HG02885 (cell line): ENCODE results near the gene EMC7.
"Not testable (repeated sequence)": the region's sequence is repeated elsewhere in the genome, so short reads cannot be mapped to it uniquely, and the experiment has no call there.

ENCODE experiments used
- ATAC-seq: cut with Tn5 transposase; IDR thresholded peaks from one replicate; pipeline ENCODE4 v1.9.1; 2021; ENCODE audit warnings: mild to moderate bottlenecking; ENCODE audit not compliant: unreplicated experiment, poor library complexity

The EMC7 gene

DNA sequence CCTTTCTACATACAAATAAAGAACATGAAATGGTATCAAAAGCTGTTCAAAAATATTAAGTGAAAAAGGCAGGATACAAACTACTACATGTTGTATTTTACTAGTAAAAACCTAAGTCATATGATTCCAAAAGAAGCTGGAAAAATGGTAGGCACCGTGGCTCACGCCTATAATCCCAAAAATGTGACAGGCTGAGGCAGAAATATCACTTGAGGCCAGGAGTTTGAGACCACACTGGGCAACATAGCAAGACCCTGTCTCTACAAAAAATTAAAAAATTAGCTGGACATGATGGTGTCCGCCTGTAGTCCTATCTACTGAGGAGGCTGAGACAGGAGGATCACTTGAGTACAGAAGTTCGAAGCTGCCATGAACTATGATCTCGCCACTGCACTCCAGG is 1.7 kb downstream of the EMC7 start:
- no peak for ATAC-seq

DNA sequence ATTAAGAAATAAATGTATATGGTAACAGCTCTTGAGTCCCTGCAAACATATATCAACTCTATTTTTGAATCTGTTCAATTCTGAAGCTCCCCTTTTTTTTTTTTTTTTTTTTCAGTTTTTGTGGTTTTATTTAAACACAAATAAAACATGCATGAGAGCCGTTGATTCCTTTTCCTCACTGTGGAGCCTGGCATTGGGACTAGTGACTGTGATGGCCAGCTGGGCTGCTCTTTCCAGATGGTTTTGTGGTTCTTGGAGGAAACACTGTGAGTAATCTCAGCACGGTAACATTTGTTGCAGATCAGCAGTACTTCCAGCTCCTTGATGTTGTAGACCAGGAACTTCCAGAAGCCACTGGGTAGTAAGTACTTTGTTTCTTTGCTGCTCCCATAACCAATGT is 15.9 kb downstream of the EMC7 start:
- ATAC-seq = no peak

DNA sequence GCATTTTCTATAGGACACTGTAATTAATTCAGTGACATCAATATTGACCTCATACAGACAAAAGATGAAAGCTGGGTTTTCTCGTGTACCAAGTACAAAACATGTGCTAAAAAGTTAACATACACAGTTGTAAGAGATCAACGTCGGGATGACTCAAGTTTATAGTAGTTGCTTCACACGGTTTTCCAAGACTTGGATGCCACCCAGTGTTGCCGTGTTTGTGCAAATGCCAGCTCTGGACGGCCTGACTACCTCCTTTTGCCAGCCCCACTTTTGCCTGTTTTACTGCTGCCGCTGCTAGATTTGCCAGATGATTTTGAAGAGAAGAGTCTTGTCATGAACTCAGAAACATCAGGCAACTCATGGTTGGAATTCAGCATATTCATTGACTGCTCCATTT is 17.6 kb downstream of the EMC7 start:
- ATAC-seq = no peak

- ATAC-seq = no peak
These were observed 21.8 kb downstream of the EMC7 start for GRCh38 chr15:34079904-34080303.

DNA sequence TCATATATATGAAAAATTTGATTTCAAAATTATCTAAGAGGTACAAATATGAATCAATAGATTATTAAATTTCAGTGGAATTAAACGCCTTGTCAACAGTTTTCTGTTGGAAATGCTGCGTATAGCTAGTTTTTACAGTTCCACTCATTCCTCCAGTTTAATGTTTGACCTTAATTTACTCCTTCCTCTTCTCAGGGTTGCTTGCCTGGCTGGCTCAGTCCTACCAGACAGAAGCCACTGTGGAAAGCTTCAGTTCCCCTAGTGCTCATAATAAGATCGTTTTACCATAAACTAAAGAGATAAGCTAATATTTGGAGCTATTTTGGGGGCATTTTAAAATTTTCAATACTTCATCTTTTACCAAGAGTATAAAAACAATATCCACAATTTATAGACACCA is 22.8 kb downstream of the EMC7 start:
- ATAC-seq = no peak

GRCh38 chr15:34076785-34077184 is 24.9 kb downstream of the EMC7 start:
- no peak for ATAC-seq

- ATAC-seq = no peak
These were observed 31.7 kb downstream of the EMC7 start for GRCh38 chr15:34070003-34070402.

GRCh38 chr15:34065941-34066340 is 35.7 kb downstream of the EMC7 start:
- ATAC-seq = no peak

- ATAC-seq = no peak
These were observed 36.4 kb downstream of the EMC7 start for GRCh38 chr15:34065261-34065660.

- ATAC-seq = no peak
These were observed 37.2 kb downstream of the EMC7 start for GRCh38 chr15:34064438-34064837.

- no peak for ATAC-seq
These were observed 41.7 kb downstream of the EMC7 start for GRCh38 chr15:34059946-34060345.

- ATAC-seq = no peak
These were observed 42.2 kb downstream of the EMC7 start for GRCh38 chr15:34059476-34059875.

DNA sequence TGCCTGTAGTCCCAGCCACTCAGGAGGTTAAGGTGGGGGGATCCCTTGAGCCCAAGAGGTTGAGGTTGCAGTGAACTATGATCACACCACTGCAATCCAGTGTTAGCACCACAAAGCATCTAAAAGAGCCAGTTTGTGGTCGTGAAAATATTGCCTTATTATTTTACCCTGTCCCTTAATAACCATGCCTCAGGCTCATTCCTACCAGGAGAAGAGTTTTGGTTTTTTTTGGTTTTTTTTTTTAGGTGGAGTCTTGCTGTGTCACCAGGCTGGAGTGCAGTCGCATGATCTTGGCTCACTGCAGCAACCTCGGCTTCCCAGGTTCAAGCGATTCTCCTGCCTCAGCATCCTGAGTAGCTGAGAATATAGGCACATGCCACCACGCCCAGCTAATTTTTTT is 44.8 kb downstream of the EMC7 start:
- ATAC-seq = no peak

DNA sequence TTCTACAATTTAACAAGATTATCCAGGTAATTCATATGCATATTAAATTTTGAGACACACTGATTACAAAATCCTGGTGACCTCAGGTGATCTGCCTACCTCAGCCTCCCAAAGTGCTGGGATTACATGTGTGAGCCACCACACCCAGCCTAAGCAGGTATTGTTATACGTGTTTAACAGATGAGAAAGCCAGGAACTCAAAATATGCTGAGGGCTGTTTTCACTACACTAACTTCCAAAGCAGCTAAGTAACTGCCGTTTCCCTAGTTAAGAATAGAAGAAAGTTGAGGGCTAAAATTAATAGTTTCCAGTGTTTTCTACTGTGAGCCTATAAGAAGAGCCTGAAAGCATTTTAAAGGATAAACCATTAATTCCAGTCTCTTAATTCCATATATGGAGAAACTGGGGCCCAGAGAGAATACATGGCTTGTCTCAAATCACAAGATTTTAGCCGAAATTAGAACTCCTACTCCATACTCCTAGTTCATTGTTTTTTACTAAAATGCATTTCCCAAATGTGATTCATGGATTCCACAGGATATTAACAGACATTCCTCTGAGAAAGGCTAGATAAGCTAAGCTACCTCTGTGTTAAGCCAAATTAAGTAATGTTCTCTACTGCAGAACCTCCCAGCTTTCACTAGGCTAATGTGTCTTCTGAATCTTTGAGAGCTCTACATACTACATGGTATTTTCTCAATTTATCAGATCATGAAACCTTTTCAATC is 45.6 kb downstream of the EMC7 start:
- no peak for ATAC-seq

GRCh38 chr15:34054081-34054707 is 47.5 kb downstream of the EMC7 start:
- no peak for ATAC-seq

DNA sequence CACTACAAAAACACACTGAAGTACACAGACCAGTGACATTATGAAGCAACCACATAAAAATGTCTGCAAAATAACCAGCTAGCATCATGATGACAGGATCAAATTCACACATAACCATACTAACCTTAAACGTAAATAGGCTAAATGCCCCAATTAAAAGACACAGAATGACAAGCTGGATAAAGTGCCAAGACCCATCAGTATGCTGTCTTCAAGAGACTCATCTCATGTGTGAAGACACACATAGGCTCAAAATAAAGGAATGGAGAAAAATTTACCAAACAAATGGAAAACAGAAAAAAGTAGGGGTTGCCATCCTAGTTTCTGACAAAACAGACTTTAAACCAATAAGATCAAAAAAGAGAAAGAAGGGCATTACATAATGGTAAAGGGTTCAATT is 51.3 kb downstream of the EMC7 start:
- not testable (repeated sequence) for ATAC-seq

DNA sequence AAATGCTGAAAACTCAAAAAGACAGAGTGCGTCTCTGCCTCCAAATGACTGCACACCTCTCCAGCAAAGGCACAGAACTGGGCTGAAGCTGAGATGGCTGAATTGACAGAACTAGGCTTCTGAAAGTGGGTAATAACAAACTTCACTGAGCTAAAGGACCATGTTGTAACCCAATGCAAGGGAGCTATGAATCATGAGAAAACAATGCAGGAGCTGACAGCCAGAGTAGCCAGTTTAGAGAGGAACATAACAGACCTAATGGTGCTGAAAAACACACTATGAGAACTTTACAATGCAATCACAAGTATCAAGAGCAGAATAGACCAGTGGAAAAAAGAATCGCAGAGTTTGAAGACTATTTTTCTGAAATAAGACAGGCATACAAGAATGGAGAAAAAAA is 52.5 kb downstream of the EMC7 start:
- ATAC-seq = no peak

- no peak for ATAC-seq
These were observed 53.5 kb downstream of the EMC7 start for GRCh38 chr15:34047893-34048775.

DNA sequence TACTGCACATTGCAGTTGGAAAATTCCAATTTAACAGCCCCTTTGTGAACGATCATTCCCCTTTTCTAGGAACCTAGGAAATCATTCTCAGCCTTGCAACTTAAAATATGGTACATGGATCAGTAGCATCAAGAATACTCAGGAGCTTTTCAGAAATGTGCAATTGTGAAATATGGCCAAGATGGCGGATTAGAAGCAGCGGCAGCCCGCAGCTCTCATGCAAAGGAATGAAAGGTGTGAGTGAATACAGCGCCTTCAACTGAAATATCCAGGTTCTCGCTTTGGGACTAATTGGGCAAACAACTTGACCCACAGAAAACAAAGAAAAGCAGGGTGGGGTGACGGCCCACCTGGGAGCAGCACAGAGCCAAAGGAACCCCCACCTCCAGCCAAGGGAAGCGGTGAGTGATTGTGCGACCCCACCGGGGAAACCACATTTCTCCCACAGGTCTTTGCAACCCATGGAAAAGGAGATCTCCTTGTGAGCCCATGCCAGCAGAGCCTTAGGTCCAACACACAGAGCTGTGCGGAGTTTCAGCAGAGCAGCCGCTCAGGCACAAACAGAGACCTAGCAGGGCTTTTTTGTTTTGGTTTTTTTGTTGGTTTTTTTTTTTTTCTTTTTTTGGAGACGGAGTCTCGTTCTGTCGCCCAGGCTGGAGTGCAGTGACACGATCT is 55.1 kb downstream of the EMC7 start:
- no peak for ATAC-seq

DNA sequence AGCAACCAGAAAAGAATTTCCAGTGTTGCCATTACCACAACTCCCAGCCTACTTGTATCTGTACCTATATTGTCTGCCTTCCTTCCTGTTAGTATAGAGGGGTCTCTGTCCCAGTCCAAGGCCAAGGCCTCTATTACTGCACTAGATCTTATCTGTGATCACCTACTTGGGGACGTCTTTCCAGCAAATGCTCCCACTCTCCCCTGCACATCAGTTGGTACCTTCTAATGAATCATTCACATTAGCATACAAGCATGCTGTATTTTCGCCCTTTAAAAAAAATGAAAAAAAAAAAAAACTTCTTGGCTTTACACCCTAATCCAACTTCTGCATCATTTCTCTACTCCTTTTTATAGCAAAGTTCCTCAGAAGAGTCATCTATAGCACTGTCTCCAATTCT is 57.8 kb downstream of the EMC7 start:
- ATAC-seq = no peak

GRCh38 chr15:34043391-34043790 is 58.3 kb downstream of the EMC7 start:
- no peak for ATAC-seq
